Embryonic facial prominence (tissue), 1 donor: ENCODE measurements around the gene HJURP.

Experiments used
- DNase-seq: peaks from one replicate; pipeline ENCODE4 v3.0.0-alpha.2; 2016; ENCODE audit errors: extremely low spot score

HJURP gene

DNA sequence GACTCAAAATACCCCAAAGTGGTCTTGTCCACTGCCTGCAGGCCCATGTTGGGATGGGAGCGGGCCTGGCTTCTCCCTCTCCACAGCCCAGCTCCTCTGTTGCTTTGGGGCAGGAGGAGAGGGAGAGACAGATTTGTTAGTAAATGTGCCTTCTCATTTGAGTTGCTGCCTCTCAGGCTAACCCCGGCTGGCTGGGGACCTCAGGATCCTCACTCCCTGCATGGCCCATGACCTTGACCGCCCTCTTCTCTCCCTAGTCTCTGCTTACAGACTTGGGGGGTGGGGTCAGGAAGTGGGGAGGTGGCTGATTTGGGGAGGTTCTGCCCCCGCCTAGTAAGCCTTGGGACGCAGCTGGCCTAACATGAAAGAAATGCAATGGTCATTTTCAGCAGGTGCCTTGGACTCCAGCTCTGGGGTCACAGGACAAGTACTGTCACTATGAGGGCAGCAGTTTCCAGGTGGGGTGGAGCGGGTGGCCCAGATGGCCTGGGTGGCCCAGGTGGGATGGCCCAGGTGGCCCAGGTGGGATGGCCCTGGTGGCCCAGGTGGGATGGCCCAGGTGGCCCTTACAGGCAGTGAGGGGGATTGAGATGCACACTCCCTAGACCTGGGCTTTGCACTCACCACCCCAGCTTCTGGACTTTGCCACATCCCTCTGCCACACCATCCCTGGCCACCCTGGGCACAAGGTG is 24.1 kb downstream of the HJURP start:
- DNase-seq = no peak

GRCh38 chr2:233829193-233830110 is 24.9 kb downstream of the HJURP start:
- DNase-seq = no peak

- DNase-seq = no peak
These were observed 25.7 kb downstream of the HJURP start for GRCh38 chr2:233828546-233829192.

DNA sequence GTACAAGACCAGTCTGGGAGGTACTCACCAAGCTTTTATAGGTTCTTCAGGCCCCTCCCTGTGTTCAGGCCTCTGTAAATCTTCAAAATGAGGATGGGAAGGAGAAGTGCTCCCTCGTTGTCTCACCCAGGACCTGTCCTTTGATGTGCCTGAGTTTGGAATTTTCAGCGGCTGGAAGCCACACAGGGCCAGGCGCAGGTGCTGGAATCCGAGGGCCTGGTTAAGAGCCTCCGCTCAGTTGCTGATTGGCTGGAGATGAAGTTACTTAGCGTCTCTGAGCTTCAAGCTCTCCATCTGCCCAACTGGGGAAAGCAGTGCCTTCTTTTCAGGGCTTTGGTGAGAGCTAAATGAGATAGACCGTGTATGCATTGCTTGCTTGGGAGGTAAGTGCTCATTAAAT is 30.0 kb downstream of the HJURP start:
- DNase-seq = no peak

DNA sequence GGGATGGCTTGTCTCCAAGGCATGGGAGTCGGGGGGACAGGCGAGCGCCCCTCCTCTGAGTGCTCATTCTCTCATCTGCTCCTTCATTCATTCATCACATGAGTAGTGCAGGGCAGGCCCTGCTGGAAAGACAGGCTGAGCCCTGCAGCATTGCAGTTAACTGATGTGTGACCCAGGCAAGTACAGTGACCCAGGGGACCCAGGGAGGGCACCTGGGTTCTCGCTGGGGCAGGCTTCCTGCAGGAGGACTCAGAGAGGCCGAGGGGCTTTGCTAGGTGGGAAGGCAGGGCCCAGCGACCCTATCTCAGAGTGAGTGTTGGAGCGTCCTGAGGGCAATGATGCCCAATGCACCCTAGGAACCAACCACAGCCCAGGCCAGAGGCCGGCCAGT is 30.6 kb downstream of the HJURP start:
- DNase-seq = no peak

DNA sequence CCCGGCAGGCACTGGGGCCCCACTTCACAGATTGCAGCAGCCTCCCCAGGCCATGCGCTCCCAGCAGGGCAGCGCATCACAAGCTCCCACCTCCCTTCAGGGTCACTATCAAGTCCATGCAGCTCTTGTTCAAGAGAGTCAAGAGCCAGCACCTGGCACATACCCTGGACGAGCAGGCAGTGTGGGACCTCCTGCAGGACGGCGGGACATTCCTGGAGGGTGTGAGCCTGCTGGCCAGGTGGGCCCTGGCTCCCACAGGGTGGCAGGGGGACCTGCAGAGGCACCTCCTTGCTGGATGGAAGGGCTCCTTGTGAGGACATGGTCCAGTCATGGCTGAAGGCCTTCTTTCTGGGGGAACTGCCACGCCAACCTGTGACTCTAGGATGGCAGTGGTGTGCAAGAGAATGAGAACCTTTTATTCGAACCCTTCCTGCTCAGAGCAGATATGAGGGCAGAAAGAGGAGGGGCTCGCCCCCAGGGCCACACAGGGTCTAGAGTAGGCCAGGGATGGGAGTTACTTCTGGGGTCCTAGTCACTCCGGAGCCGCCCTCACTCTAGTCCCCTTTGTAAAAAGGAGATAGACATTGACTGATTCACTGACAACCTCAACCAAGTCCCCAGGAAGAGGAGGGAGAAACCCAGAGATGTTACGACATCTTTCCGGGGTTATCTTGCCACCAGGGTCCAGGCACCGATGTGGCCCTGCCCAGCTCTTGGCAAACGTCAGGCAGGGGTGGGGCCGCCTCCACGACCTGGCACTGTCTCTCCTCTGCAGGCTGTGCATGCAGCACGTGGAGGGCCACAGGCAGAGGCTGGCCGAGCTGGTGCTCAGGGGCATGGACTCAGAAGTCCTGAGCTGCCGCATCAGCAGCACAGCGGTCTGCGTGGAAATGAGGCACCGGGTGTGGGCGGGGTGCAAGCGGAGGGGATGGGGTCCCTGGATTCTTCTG is 31.3 kb downstream of the HJURP start:
- no peak for DNase-seq

DNA sequence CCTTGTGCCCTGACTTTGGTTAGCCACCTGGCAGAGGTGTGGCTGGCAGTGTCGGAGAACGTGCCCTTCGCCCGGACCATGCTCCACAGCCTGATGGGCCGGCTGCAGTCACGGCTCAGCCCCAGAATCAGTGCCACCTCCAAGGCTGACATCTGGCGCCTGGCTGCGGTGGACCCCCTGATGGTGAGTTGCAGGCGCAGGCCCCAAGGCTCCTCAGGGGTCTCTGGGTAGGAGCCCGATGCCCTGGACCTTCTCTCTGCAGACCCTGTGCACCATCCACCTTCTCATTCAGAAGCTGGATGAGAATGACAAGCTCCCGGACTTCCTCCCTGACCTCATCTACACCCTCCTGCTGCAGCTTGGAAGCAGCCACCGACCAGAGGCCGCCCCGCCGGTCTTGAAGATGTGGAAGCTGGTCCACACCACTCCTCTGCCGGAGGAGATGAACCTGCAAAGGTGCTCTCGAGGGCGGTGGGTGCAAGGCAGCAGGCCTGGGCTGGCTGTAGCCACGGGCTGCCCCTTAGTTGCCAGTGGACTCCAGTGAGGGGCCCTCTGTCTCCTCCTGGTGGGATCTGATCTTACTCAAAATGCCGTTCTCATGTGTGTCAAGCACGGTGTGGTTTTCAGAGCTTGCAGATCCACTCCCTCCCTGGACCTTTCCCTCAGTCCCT is 32.1 kb downstream of the HJURP start:
- no peak for DNase-seq

DNA sequence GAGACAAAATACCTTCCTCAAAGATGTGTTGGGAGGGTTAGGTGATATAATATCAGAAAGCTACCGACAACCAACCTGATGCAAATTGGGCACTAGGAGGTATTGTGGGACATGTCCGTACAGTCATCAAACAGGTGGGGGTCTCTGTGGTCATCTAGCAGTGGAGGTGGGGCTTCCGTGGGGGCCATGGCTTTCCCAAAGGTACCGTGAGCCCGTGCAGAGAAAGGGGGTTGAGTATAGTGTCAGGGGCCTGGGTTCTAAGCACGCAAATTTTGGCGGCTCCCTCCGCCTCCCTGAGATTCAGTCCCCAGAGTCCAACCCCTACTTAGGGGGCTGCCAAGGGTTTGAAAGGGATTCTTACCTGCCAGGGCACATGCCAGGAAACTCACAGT is 32.6 kb downstream of the HJURP start:
- no peak for DNase-seq

DNA sequence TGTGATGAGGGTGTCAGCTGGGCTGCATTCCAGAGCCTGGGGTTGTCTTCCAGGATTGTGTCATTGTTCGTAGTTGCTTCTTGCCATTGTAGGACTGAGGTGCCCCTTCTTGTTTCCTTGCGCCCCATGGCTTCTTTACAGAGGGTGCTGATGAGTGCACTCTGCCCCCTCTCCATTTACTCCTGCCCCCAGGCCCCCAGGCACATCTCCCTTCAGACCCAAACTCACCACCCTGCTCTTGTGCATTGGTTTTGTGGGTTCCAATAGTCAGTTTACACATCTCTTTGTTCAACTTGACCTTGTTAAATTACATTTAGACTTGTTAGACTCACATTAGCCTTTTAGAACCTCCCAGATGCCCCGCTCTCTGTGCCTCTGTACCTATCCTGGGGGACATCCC is 33.1 kb downstream of the HJURP start:
- DNase-seq = no peak

- no peak for DNase-seq
These were observed 33.6 kb downstream of the HJURP start for GRCh38 chr2:233820774-233821105.

GRCh38 chr2:233819884-233820773 is 34.2 kb downstream of the HJURP start:
- DNase-seq = no peak

DNA sequence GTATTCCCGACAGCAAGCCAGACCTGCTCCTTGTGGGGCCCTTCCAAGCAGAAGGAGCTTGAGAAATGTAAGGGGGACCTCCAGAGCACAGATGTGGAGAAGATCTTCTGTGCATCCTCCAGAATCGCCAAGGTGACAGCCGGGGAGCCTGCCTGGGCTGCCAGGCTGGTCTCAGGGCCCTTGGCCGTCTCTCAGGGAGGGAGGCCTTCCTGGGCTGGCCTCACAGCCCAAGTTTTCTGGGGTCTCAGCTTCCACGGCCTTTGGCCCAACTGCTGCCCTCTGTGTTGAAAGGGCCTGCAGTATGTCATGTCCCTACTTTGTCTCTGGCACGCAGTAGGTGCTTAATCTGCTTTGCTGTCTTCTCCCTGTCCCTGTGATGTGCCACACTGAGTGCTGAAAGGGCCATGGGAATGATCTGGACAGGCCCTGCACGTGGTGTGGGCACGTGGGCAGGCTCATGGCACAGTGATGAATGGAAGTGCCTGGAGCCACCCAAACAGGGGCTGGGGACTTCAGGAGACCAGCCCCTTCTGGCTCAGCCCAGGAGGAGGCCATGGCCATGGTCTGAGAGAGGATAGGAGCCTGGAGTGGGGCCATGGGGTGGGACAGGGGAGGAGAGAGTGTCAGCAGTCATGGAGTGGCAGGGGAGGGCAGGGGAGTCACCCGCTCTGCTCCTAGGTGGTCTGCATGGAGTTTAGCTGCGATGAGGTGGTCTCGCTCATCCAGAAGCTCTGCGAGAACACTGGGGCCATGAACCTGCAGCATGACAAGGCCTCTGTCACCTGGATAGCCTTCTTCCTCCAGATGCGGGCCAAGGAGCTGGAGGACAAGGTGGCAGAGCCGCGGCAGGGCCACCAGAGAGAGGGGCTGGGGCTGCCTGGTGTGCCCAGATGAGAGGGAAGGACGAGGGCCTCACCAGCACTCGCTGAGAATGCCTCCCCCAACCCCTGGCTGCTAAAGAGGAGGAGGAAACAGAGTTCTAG is 35.4 kb downstream of the HJURP start:
- no peak for DNase-seq

- DNase-seq = no peak
These were observed 36.2 kb downstream of the HJURP start for GRCh38 chr2:233817995-233818638.

DNA sequence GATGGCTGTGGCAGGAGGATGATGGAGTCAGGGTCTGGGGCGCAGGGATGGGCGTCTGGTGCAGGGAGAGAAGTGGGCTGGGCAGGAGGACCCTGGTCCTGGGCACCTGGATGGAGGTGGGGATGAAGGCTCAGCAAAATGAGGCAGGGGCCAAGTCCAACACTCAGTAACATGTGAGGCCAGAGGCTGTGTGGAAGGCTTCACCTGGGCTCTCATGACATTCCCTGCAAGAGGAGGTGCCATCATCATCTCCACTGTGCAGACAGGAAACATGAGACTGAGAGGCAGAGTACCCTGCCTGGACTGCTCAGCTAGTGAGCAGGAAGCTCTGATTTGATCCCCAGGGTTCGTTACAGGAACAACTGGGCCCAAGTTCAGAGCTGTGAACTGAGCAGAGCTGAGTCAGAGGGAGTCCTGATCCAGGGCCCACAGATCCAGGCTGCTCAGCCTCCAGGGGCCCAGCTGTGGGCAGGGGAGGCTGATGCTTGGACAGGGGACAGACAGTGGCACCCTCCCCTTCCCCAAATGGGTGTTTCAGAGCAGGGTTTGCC is 36.9 kb downstream of the HJURP start:
- DNase-seq = no peak

DNA sequence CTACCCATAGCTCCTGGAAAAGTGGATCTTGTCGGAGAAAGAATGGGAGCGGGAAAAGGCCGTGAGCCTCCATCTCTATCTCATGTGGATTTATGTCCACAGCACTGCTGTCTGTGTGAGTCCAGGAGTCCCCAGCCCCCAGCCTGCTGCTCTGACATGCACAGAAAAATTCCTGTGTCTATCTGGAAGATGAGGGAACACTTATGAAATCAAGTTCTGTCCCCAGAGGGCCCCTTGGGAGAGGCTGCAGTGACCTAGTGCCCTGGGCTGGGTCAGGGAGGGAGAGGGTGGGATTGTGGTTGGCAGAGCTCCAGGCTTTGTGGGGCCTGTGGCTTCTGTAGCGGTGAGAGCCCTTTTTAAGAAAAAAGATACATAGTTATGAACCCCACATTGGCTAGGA is 37.6 kb downstream of the HJURP start:
- no peak for DNase-seq

DNA sequence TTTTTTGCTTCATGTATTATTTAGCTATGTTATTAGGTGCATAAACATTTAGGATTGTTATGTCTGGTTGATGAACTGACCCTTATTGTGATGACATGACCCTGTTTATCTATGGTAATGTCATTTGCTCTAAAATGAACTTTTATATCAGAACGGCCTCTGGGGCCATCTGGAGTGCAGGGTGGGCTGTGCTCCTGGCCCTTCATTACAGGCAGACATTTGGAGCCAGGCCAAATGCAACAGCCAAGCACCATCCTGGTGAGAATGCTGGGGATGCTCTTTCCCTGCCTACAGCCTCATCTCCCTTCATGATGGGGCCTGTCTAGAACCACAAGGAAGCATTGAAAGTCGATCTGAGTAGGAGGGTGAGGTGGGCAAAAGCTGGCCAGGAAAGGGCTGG is 38.0 kb downstream of the HJURP start:
- no peak for DNase-seq

DNA sequence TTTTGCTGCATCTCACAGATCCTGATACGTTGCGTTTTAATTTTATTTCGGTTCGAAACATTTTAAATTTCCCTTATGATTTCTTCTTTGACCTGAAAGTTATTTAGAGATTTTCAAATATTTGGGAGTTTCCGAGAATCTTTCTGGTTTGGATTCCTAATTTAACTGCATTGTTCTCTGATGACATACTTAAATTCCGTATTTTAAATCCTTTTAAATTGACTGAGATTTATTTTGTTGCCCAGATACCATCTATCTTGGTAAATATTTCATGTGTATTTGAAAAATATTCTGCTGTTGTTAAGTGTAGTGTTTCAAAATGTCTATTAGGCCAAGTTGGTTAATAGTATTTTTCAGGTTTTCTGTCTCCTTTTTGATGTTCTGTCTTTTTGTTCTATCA is 38.5 kb downstream of the HJURP start:
- DNase-seq = no peak
